ENCODE results near the gene PLEKHH1.

- TF ChIP-seq TCF3 (CRISPR knock-in tag; IDR thresholded peaks at IDR 0.05) (no peak), MBD1 (CRISPR knock-in tag; IDR thresholded peaks at IDR 0.05) (no peak), ZNF253 (CRISPR knock-in tag; conservative IDR thresholded peaks at IDR 0.05) (no peak), POLR2A (conservative IDR thresholded peaks at IDR 0.05) (no peak), POU5F1 (IDR thresholded peaks at IDR 0.05; ENCODE audit: borderline replicate concordance, low read depth, low read length, partially characterized antibody) (no peak)
Measured at GRCh38 chr14:67564236-67564635, 31.1 kb downstream of the PLEKHH1 start.

Data from K562 (cell line).